Lower leg skin (tissue), 3 donors: ENCODE data around the gene ABTB2.

Experiments used
- POLR2A ChIP-seq, 2 donors: fragments of 450-650 bp; IDR thresholded peaks; one replicate each; pipeline ENCODE4 v1.6.1; 2016 to 2017; ENCODE audit warnings: antibody characterized with exemption in 2 of 2, mild to moderate bottlenecking in 1 of 2, moderate library complexity in 1 of 2
- TF ChIP-seq, protein P1 (sequence below), 3 donors: fragments of 450-650 bp; IDR thresholded peaks; one replicate each; pipeline ENCODE4 v1.5.1; 2016; ENCODE audit warnings: antibody characterized with exemption in 3 of 3, mild to moderate bottlenecking in 3 of 3, moderate library complexity in 2 of 3

- TF ChIP-seq, protein P1, sequence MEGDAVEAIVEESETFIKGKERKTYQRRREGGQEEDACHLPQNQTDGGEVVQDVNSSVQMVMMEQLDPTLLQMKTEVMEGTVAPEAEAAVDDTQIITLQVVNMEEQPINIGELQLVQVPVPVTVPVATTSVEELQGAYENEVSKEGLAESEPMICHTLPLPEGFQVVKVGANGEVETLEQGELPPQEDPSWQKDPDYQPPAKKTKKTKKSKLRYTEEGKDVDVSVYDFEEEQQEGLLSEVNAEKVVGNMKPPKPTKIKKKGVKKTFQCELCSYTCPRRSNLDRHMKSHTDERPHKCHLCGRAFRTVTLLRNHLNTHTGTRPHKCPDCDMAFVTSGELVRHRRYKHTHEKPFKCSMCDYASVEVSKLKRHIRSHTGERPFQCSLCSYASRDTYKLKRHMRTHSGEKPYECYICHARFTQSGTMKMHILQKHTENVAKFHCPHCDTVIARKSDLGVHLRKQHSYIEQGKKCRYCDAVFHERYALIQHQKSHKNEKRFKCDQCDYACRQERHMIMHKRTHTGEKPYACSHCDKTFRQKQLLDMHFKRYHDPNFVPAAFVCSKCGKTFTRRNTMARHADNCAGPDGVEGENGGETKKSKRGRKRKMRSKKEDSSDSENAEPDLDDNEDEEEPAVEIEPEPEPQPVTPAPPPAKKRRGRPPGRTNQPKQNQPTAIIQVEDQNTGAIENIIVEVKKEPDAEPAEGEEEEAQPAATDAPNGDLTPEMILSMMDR (IDR thresholded peaks at IDR 0.05) = no peak
- TF ChIP-seq POLR2A (IDR thresholded peaks at IDR 0.05) = no peak
Measured at GRCh38 chr11:34373727-34374126, 15.9 kb upstream of the ABTB2 start.
